GM21526 (cell line): ENCODE data around the gene MAEL.
A peak's percentile ranks its signal among the peaks of the same experiment; 100 is the strongest.

Experiments used
- ATAC-seq: cut with Tn5 transposase; IDR thresholded peaks from one replicate; pipeline ENCODE4 v1.9.1; 2021; ENCODE audit warnings: moderate library complexity; ENCODE audit not compliant: unreplicated experiment, low FRiP score

The MAEL gene

DNA sequence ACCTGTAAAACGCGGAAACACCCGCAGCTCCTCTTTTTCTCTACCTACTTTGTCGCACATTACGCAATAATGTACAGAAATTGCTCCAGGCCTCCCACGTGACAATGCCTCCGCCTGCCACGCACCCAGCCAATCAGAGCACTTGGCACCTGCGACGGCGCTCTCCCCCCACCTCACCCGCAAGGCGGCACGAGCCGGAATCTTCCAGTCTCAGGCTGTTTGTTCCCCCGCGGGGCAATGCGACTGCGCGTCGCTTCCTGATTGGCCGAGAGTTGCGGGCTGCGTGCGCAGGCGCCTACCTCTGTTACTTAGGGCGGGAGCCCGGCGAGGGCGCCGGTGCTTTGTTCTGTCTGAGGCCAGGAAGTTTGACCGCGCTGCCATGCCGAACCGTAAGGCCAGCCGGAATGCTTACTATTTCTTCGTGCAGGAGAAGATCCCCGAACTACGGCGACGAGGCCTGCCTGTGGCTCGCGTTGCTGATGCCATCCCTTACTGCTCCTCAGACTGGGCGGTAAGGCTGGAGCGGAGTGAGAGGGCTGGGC, at the start of gene MAEL:
MAEL (plus strand) TSS at position 307 of the 542 bp plus-strand sequence; CDS start at position 380, 73 bp downstream.
- no peak for ATAC-seq

DNA sequence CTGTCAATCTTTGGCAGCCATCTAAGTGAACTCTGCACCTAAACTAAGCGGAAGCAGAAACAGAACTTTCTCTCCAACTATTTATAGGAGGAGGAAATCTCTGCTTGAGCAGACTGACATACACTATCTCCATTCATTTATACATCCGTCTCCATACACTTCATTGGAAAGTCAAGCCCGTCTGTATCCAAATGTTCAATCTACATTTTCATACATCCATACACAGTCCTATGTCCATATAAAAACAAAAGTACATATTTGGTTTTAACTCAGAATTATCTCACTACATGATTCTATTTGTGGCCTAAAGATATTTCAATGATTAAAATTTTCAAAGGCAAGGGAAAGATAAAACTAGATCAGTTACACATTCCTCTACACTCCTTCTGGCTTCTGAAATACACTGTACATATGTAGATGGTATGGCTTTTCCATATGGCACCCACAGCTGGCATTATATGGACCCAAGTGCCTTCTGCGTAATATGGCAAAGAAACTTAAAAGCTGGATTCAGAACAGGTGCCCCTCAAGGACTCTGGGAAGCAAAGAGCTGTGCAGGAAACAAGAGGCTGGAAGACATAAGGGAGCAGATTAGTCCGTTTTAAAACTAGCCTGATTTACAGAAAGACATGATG, 49.2 kb upstream of the MAEL start:
- ATAC-seq: no peak

DNA sequence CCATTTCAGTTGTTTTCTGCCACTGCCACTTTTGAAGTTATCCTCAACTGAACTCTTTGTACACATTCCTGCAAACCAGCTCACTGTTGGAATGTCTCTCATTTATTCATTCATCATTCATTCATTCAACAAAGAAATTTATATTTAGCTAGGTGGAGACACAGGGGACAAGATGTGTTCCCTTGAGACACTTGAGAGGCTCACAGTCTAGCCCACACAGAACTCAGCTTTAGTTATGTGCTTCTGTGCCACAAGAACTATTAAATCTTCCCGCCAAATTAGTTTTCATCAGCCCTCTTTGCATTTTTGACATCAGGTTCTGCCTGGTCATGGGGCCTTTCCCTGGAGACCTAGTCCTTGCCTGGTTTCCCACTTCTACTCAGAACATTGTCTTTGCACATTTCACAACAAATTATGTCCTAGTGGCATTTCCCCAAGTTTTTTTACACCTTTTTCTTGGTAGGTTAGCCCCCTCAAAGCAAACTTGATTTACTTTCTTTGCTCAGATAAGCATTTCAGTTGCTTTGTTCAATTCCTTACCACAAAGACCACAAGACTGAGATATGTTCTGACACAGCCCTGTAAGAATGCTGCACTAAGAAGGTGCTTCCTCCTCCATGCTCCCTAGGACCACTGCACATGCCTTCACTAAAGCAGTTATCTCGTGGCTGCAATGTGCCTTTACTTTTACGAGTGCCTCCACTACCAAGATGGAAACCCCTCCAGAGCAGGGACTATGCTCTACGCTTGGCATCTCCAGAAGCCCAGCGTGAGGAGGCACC, 44.7 kb upstream of the MAEL start:
- no peak for ATAC-seq

DNA sequence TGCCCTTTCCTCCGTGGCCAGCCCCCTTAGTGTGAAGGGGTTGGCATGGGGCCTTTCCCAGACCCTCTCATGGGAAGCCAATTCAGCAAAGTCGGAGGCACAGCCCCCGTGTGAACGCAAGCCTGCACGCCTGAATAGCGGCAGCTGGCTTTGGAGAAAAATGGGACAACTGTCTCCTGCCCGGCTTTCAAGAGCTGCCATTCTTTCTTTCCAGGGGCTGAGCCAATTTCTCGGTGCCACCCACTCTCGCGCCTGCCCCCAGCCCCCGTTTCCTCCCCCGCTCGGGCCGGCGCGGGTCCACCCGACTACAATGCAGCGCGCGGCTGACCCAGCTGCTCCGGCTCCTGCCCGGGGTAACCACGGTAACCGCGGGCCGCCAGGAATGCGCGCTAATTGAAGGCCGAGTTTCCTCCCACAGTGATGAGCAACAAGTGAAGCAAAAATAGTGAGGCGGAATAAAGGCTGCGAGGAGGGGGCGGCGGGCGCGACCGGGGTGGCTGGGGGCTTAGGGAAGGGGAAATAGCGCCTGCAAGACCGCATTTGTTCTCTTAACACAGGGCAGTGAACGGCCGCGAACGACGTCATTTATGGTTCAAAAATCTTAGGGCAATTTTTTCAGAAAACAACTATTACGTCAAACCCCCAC, 41.6 kb upstream of the MAEL start:
- no peak for ATAC-seq

DNA sequence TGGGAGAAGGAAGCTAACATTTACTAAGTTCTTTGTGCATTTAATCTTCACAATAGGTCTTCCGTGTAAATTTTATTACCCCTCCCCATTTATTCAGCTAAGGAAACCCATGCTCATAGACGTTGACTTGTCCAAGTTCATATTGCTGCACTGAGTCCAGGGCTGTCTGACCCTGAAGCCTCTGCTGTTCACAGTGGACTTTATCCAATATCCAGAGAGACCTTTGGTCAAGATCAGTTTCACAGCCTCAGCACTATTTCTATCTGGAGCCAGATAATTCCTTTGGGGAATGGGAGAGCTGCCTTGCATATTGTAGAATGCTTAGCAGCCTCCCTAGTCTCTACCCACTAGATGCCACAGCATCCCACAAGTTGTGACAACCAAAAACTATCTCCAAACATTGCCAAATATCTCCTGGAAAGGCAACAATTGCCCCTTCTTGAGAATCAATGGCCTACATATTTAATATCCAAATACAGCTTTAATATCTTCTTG, 40.2 kb upstream of the MAEL start:
- ATAC-seq: no peak

DNA sequence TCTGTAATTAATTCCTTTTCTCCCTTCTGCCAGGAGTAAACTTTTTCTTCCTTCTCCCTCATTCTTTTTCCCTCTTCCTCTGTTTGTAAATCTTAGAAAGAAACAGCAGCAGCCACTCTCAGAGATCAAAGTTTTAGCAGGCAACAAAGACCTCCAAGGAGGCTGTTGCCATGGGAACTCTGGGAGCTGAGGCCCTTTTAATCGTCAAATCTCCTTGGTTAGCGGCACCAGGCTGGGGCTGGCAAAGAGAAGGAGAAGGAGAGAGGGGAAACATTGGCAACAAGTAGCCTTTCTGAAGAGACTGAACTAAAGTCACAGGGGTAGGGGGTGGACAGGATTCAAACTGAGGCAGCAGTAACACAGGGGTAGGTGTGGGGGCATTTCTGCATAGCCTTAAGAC, 38.9 kb upstream of the MAEL start:
- ATAC-seq: no peak

DNA sequence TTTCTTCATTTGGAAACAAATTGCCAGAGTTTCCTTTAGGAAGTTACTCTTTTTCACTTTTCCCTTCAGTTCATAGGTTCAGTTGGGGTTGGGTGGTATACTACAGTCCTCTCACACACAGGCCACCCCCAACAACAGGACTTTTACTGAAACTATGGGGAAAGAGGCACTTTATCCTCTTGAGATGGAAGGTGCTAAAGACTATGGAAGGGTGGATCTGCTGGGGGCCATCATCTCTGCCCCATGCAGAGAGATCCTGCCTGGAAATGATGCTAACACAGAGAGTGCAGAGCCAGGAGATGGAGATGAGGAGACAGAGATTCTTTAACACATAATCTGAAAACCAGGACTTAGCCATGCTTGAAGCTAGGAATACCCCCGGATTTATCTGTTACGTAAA, 38.0 kb upstream of the MAEL start:
- no peak for ATAC-seq

DNA sequence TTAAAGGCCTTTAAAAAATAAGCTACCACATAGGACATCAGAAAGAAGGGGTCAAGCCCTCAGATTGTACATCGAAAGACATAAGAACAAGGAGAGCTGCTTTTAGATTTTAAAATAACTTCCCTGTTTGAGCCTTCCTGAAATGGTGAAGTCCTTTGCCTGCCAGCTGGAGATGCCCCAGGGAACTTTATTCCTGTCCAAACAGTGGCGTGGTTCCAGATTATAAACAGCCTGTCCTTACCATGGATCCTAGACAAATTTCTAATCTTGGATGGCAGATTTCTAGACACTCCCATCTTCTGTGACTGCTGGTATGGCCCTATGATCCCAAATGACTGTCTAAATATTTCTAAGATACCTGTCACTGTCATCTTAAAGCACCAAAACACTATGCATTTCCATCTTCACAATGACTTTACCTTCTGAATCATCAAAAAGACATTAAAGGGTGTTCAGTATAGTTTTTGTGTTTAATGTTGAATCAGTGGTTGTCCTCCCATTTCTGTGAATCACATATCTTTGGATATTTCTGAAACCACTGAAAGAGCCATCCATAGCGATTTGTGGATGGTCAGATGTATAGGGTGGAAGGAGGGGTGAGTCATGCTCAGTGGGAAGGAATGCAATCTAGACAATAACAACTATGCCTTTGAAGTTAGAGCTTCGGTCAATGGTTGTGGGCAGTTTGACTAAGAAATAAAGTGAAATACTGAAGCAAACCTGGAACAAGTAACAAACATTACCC, 36.9 kb upstream of the MAEL start:
- no peak for ATAC-seq

DNA sequence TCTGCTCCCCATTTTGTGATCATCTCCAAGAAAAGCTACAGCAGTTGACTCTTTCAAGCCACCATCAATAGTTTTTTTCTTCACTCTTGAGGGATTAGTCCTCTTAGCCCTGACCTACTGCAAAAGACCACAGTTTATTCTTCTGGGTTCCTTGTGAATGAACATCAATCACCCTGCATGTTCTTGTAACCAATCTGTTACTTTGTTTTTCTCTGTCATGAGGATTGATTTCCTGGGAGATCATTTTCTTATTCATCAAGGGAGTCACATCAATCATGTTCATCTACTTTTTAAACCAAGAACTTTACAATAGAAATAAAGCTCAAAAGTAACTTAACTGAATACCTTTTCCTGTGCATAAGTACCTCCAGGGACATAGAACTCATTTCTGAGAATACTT, 35.6 kb upstream of the MAEL start:
- ATAC-seq: no peak

DNA sequence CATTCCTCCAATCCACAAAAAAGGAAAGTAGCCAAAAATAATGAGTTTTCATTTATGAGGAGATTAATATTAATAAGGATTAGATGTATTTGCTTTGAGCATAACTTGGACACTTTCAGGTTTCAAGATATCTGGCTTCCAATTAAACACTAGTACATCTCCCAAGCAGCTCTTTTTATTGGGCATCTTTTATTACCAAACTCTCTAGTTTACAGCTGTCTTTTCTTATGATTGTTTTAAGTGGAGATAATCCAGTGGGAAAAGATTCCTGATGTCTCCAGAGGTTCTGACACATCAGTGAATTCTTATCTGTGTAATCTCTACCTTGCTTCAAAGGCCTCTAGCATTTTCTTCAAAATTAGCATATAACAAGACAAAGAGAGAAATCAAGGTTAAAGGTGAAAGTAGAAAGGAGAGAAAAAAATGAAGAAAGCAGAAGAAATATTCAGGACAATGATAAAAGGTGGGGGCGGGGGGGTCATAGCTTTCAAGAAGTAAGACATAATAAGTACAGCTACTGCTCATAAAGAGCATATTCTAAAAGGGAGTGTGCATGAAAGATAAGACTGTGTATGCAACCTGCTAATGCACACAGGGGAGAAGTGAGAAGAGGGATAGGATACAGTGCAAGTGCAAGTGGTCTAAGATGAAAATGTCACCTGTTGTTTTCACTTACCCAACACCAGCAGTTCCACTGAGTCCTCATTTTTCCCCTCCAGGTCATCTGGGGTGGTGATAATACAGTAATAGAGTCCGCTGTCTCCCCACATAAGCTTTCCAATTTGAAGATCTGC, 32.8 kb upstream of the MAEL start:
- no peak for ATAC-seq

DNA sequence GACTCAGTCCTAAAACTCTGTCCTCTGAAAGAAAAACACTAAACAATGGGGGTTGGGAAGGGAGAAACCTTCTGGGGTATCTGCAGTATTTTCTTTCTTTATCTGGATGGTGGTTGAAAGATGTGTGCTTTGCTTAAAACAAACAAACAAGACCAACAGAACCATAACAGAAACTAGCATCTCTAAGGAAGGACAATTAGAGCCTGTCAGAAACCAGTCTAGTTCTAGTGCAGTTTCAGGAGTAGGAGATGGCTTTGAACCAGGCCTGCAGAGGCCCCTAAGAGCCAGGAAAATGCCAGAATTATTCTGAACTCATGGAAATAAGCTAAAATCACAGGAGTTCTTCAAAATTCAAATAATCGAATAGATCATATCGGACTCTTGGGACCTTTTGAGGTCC, 32.2 kb upstream of the MAEL start:
- no peak for ATAC-seq

DNA sequence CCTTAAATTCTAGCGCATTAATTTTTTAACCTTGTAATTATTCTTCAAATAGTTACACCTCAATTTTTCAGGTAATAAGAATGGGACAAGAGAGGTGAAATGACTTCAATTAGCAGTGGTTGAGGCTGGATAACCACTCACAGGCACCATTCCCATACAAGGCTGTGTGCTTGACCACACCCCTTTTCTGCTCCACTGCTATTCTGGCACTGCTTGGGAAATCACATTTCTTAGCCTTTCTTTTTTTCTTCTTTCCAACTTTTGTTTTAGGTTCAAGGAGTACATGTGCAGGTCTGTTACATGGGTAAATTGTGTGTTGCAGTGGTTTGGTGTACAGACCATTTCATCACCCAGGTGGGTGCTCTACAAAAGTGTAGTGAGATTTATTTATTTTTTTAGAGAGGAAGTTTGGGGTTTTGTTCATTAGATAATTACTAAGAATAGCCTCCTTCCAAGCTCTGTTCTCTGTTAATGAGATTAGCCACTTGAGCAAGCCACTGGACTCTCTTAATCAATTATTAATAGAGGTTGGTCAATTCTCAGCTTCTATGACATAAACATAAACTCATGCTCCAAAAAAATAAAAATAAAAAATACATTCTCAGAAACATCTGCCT, 28.1 kb upstream of the MAEL start:
- no peak for ATAC-seq

DNA sequence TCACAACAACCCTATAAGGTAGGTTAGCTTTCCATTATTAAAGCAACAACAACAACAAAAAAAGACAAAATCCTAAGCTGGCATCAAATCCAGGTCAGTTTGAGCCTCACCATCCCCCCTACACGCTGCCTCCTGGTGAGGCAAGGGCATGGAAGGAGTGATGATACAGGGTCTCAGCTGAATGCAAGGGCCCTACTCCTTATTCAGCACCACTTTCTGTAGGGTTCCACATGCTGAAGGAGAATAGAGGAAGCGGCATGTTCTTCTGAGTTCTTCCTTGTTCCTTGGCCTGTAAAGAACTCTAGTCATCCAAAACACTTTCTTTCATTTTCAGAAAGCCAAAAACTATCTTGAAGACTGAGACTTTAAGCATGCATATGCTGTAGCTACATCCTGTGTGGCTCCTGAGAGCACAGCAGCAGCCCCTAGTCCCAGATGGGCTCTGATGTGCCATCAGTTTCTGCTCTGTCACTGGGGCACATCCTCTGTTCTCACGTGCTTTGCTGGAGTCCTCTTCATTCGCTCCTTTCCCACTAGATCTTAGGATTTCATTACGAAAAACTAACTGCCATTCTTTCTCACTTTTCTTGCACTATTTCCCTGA, 19.9 kb upstream of the MAEL start:
- peak; percentile 64 for ATAC-seq

DNA sequence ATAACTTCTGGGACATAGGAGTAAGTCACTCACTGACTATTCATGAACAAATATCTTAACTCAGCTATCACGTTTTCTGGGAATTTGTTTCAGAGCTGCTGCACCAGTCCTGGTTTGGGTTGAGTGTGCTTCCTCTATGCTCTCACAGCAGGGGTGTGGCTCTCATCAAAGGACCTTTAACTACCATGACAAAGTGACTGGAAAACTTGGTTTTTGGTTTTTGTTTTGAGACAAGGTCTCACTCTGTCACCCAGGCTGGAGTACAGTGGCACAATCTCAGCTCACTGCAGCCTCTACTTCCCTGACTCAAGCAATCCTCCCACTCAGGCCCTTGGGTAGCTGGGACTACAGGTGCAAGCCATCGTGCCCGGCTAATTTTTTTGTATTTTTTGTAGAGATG, 17.8 kb upstream of the MAEL start:
- no peak for ATAC-seq

DNA sequence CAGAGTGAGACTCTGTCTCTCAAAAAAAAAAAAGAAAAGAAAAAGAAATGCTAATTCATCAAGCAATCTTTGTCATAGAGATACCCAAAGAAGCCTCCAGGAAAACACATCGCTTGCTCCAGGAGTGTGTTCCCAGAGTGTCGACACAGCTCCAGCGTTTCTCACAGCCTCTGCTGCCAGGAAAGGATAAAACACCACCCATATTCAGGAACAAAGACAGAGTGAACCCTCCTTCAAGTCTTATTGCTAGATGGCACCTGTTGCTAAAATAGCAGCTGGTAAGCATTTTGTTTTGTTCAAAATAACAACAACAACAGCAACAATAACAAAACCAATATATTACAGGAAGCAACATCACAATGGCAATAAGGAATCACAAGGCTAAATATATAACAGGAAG, 16.9 kb upstream of the MAEL start:
- no peak for ATAC-seq

DNA sequence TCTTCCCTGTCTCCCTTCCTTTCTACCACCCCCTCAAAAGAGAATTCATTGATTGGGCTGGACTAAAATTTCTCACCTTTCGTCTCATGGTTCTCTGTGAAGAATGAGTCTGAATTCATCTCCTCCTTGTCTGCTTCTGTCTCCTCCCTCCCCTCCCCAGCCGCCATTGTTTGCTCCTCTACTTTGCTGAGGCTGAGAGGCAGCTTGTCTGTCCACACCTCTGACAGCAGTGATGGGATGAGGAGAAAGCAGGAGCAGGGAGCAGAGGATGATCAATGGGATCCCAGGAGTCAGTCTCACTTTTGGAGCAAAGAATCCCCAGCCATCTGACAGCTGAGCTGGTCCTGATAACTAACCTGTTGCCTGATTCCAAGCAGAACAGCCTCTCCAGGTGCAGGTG, 16.3 kb upstream of the MAEL start:
- ATAC-seq: no peak

DNA sequence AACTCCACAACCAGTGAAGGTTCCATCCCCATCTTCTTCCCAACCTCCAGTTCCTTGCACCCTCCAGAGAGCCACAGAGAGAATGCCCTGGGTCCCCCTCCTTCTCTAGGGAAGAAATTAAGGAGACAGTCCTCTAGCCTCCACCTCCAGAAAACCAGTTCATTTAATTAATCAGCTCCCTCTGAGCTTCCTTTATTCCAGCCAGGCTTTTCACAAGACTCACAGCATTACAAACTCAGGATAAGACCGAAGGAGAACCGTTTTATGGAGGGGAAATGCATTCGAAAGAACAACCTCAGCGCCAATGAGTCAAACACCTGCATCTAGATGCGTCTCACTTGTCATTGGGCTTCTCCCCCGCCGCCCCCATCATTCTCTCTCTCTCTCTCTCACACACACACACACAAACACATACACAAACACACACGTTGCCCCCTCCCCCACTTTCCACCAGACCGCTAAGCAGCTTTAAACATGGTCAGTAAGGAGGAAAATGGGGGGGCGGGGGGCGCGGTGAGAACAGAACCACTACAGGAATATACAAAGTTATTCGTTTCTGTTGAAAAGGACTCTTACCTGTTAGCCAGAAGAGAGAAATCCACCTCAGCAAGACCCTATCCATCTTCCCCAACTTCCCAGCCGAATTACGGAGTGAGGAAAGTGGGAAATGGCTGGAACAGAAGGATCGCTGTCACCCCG, 14.3 kb upstream of the MAEL start:
- ATAC-seq: no peak

DNA sequence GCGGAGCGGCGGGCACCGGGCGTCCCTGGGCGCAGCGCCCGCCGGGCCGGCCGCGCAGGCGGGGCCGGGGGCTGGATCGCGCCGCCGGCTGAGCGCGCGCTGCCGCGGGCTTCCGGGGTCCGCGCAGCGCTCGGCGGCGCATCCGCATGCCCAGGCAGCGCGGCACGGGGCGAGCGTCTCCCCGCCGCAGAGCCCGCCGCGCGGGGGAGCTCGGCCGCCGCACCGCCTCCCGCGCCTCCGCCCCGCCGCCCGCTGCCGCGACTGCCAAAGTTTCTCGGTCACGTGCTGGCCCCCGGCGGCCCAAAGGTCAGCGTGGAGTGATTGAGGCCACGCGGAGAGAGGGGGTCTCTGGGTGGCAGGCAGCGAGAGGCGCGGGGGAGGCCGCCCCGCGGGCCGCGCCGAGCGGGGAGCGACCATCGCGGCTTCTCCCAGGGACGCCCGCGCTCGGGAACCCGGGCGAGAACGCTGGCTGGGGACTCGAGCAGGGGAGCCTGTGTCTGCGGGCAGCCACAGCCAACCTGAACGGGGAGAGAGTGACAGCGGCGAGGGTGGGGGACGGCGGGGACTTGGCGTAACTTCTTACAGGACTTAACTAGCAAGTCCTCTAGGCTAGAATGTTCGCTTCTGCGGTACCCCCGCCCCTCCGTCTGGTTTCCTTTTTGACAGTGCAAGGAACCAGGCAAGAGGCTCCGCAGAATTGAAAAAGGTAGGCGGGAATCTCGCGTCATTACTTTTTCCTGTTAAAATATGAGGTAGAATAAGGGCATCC, 13.5 kb upstream of the MAEL start, which contains the start of gene ILDR2:
ILDR2 (minus strand) TSS at position 180 of the 769 bp plus-strand sequence. CDS start 272 bp downstream, outside the sequence.
- peak; percentile 70 for ATAC-seq
